HG03378 (cell line): ENCODE data around the gene WASHC2C.
"Not testable (repeated sequence)": the region's sequence is repeated elsewhere in the genome, so short reads cannot be mapped to it uniquely, and the experiment has no call there.

Source experiments
- ATAC-seq: cut with Tn5 transposase; IDR thresholded peaks from one replicate; pipeline ENCODE4 v1.9.1; 2021; ENCODE audit warnings: mild to moderate bottlenecking, moderate library complexity; ENCODE audit not compliant: unreplicated experiment

WASHC2C gene

GRCh38 chr10:45820107-45820830, 93.2 kb downstream of the WASHC2C start:
- not testable (repeated sequence) for ATAC-seq

- ATAC-seq = not testable (repeated sequence)
These were observed 95.9 kb downstream of the WASHC2C start for GRCh38 chr10:45822918-45823317.
